HepG2 (cell line): ENCODE results near the gene FOXR1. TPM values are rescaled to one million over a fixed set of nuclear protein-coding genes. Genes with fewer than 3 reads are reported as not detected.
A peak's percentile ranks its signal among the peaks of the same experiment; 100 is the strongest.

Experiments
- ADNP ChIP-seq: sonication (generic); formaldehyde crosslinking; IDR thresholded peaks from 2 replicates; pipeline ENCODE4 v1.4.0; 2020; ENCODE audit warnings: missing genetic modification reagents
- ESRRA ChIP-seq: sonication (generic); formaldehyde crosslinking; IDR thresholded peaks from 2 replicates; pipeline ENCODE4 v1.5.1; 2020; ENCODE audit warnings: mild to moderate bottlenecking, low read depth, missing genetic modification reagents
- FOXA1 ChIP-seq, 2 experiments: fragments of 450-650 bp in 1 of 2; sonication (generic) in 1 of 2; formaldehyde crosslinking in 1 of 2; IDR thresholded peaks; 2 replicates each; pipeline versions ENCODE4 v1.4.0 to v1.6.1; 2016 to 2020; ENCODE audit warnings: missing genetic modification reagents in 1 of 2
- FOXM1 ChIP-seq: sonication (generic); formaldehyde crosslinking; IDR thresholded peaks from 2 replicates; pipeline ENCODE4 v1.5.0; 2020; ENCODE audit warnings: missing genetic modification reagents
- GATAD1 ChIP-seq: IDR thresholded peaks from 2 replicates; pipeline ENCODE4 v1.6.1; 2016; ENCODE audit warnings: missing genetic modification reagents, missing compliant biosample characterization
- HCFC1 ChIP-seq: fragments of 150-350 bp; IDR thresholded peaks from 2 replicates; pipeline ENCODE4 v1.6.1; 2014; ENCODE audit warnings: low read depth, low read length
- HMG20A ChIP-seq: IDR thresholded peaks from 2 replicates; pipeline ENCODE4 v1.6.1; 2016; ENCODE audit warnings: borderline replicate concordance
- KDM5A ChIP-seq: fragments of 200-600 bp; sonication (generic); IDR thresholded peaks from 2 replicates; pipeline ENCODE4 v1.7.0; 2018; ENCODE audit warnings: antibody characterized with exemption, mild to moderate bottlenecking, low read length, borderline replicate concordance
- POLR2G ChIP-seq: fragments of 200-400 bp; formaldehyde crosslinking; IDR thresholded peaks from 2 replicates; pipeline ENCODE4 v1.6.1; 2018; ENCODE audit warnings: mild to moderate bottlenecking, low read depth, low read length, moderate library complexity
- RFX1 ChIP-seq: fragments of 450-650 bp; IDR thresholded peaks from 2 replicates; pipeline ENCODE4 v1.6.1; 2017
- SOX13 ChIP-seq, 3 experiments: fragments of 450-650 bp in 1 of 3; sonication (generic) in 1 of 3; formaldehyde crosslinking in 1 of 3; IDR thresholded peaks in 2 of 3; conservative IDR thresholded peaks in 1 of 3; 2 replicates each; pipeline versions ENCODE4 v1.5.0 to v1.6.1; 2016 to 2020; ENCODE audit warnings: antibody characterized with exemption in 1 of 3, mild to moderate bottlenecking in 1 of 3, missing compliant biosample characterization in 1 of 3, missing genetic modification reagents in 1 of 3, moderate library complexity in 1 of 3
- TBX3 ChIP-seq: fragments of 450-650 bp; IDR thresholded peaks from 2 replicates; pipeline ENCODE4 v1.6.1; 2017; ENCODE audit warnings: antibody characterized with exemption, mild to moderate bottlenecking, inconsistent platforms, borderline replicate concordance
- ZBTB26 ChIP-seq: IDR thresholded peaks from 2 replicates; pipeline ENCODE4 v1.6.1; 2016; ENCODE audit warnings: missing compliant biosample characterization, missing genetic modification reagents, borderline replicate concordance
- ZNF160 ChIP-seq: sonication (generic); formaldehyde crosslinking; IDR thresholded peaks from 2 replicates; pipeline ENCODE4 v1.8.0; 2022; ENCODE audit warnings: mild to moderate bottlenecking, inconsistent platforms, missing genetic modification reagents
- ZNF207 ChIP-seq: fragments of 450-650 bp; IDR thresholded peaks from 2 replicates; pipeline ENCODE4 v1.6.1; 2016; ENCODE audit warnings: antibody characterized with exemption, borderline replicate concordance
- ZNF441 ChIP-seq: sonication (generic); formaldehyde crosslinking; IDR thresholded peaks from 2 replicates; pipeline ENCODE4 v1.7.0; 2021; ENCODE audit warnings: missing genetic modification reagents, borderline replicate concordance
- ZNF513 ChIP-seq: sonication (generic); formaldehyde crosslinking; conservative IDR thresholded peaks from 2 replicates; pipeline ENCODE4 v1.5.0; 2020; ENCODE audit warnings: missing genetic modification reagents
- ZNF557 ChIP-seq: sonication (generic); formaldehyde crosslinking; IDR thresholded peaks from 2 replicates; pipeline ENCODE4 v1.4.0; 2020; ENCODE audit warnings: missing genetic modification reagents
- ZNF609 ChIP-seq: sonication (generic); formaldehyde crosslinking; IDR thresholded peaks from 2 replicates; pipeline ENCODE4 v1.4.0; 2020; ENCODE audit warnings: mild to moderate bottlenecking, missing genetic modification reagents, borderline replicate concordance
- ZNF891 ChIP-seq: sonication (generic); formaldehyde crosslinking; IDR thresholded peaks from 2 replicates; pipeline ENCODE4 v1.5.0; 2020; ENCODE audit warnings: mild to moderate bottlenecking, missing genetic modification reagents
- polyA plus RNA-seq, 8 experiments: library from polyadenylated mRNA; depleted of rRNA in 3 of 8; stranded (reverse) in 7 of 8; unstranded in 1 of 8; fragments of >200 nt; fragmentation: Illumina TruSeq in 4 of 8; extraction: Trizol in 4 of 8; gene quantifications; 2 replicates each; pipeline versions ENCODE4 v1.2.1 to v1.2.3, GENCODE V29; 2011 to 2016; ENCODE audit warnings: low read depth in 4 of 8, missing spikeins in 1 of 8, mixed read lengths in 1 of 8; ENCODE audit not compliant: insufficient read depth in 1 of 8
- total RNA-seq, 5 experiments: library from RNA; depleted of rRNA; stranded (reverse); fragments of >200 nt; fragmentation: Illumina TruSeq; extraction: Trizol; gene quantifications; 2 replicates each; pipeline ENCODE4 v1.2.3, GENCODE V29; 2016; ENCODE audit warnings: low read depth in 1 of 5

Gene FOXR1
- total and polyA plus RNA-seq, 2 of the 13 experiments (the other 11 are each of a cell fraction or from before 2014, with no cell fraction given): not detected

- peak; percentile 39; the same call in 1 of the 2 replicates for TF ChIP-seq KDM5A
- no peak for TF ChIP-seq ZNF513 (CRISPR knock-in tag)
- peak; percentile 31; the same call in 1 of the 2 replicates for TF ChIP-seq HMG20A (CRISPR knock-in tag)
- no peak; the same call in 1 of the 2 replicates for TF ChIP-seq ESRRA (CRISPR knock-in tag)
- peak; percentile 84; the same call in 1 of the 2 replicates for TF ChIP-seq ZNF441 (CRISPR knock-in tag)
- no peak for TF ChIP-seq FOXM1 (CRISPR knock-in tag)
- TF ChIP-seq HCFC1: no peak; the same call in 1 of the 2 replicates
- peak; percentile 40; the same call in 1 of the 2 replicates for TF ChIP-seq POLR2G
- peak; percentile 67 for TF ChIP-seq ZNF609 (CRISPR knock-in tag)
- no peak for TF ChIP-seq ZNF891 (CRISPR knock-in tag)
- TF ChIP-seq ZNF160 (CRISPR knock-in tag): peak; percentile 72
- no peak for TF ChIP-seq ADNP (CRISPR knock-in tag)
- peak; percentile 77; the same call in 1 of the 2 replicates for TF ChIP-seq ZNF557 (CRISPR knock-in tag)
- no peak; the same call in 1 of the 2 replicates for TF ChIP-seq ZBTB26 (CRISPR knock-in tag)
- no peak for TF ChIP-seq FOXA1 (IDR thresholded peaks at IDR 0.05)
- TF ChIP-seq FOXA1 (CRISPR knock-in tag; IDR thresholded peaks at IDR 0.05): 0 out of 2 replicates have a peak, but pooled peaks have one; percentile 16
- TF ChIP-seq TBX3: no peak
- TF ChIP-seq RFX1: no peak
- TF ChIP-seq GATAD1: peak; percentile 76
- no peak for TF ChIP-seq ZNF207
- no peak for TF ChIP-seq SOX13 (IDR thresholded peaks at IDR 0.05)
- TF ChIP-seq SOX13 (CRISPR knock-in tag; conservative IDR thresholded peaks at IDR 0.05 in 1 of 2, IDR thresholded peaks at IDR 0.05 in 1 of 2): peak in 1 of 2 experiments; percentile 55; a peak in 1 of 4 replicates
Measured at GRCh38 chr11:119030329-119031047, 58.9 kb downstream of the FOXR1 start, which contains the start of gene SLC37A4 (continued).
